ENCODE measurements around the gene TIMP3.

Gene TIMP3

DNA sequence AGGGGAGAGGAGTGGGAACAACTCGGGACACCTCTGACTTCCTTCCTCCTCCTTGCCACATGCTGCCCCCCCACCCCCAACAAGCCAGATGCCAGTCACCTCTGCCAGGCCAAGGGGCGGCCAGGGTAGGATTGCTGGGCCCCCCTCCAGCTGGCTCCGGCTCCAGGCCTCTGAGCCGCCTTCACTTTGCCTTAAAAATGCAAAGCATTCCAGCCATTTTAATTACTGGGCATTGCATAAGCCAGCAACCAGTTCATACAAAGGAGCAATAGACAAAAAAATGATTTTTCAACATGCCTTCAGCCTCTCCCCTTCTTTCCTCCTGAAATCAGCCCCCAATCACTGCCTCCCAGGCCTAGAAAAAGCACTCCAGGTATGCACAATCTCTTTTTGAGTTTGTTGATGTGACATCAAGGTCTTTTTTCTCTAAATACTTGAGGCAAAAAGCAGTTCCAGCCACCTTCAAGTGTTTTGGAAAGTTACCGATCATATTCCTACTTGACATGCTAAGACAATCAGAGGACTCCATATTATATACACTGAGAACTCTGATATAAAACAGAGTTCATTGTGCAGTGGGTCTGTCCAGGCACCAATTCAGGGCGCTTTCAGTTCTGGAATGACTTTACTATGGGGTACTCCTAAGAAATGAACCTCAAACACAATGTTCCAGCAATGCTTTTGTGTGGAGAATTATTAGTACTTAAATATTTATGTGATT is 12.4 kb upstream of the TIMP3 start:
- peak overlapping the region; percentile 29 for H3K9ac ChIP-seq (ENCODE audit: low read depth, low read length)
- H3K4me2 ChIP-seq (ENCODE audit: low read length) = peak overlapping the region; percentile 7

DNA sequence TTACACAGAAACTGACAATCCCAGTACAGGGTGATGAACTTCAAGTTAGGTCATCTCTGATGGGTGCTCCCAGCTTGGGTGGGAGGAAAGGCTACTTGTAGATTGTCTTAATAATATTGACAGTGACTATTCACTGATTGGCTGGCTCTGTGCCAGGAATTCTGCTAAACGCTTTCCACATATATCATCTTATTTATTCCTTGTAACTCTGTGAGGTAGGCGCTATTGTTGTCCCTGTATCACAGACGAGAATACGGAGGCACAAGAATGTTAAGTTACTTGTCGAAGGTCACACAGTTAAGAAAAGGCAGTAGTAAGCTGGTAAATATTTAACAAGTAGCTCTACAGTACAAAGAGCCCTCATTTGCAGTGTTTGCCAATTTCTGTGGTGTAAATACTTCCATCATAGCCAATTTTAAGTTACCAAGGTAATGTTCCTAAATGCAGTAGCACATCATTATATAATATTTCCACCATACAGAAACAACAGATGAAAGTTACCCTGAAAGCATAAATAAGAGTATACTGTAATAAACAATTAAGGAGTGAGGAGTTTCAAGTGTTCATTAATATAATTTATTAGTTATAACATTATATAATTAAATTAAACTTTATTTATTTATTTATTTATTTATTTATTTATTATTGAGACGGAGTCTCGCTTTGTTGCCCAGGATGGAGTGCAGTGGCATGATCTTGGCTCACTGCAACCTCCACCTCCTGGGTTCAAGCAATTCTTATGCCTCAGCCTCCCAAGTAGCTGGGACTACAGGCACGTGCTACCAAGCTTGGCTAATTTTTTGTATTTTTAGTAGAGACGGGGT is 11.5 kb upstream of the TIMP3 start:
- H3K36me3 ChIP-seq (ENCODE audit: insufficient read depth, low read length) = no peaks in the 10 kb centered on the region
- peaks cover 9% of the 10 kb centered on the region for H3K4me1 ChIP-seq (ENCODE audit: control insufficient read depth, insufficient read depth, low read length)
- H3K4me2 ChIP-seq (ENCODE audit: low read length) = no peak overlapping the region
- no peaks in the 10 kb centered on the region for H3K27me3 ChIP-seq (ENCODE audit: control insufficient read depth, insufficient read depth, low read length)
- no peak overlapping the region for H3K4me3 ChIP-seq (ENCODE audit: low read length)
- no peak overlapping the region for H3K9ac ChIP-seq (ENCODE audit: low read depth, low read length)
- H3K9me3 ChIP-seq (replicated peaks; ENCODE audit: low read length) = no peaks in the 10 kb centered on the region

More for the DNA sequence above, 12.4 kb upstream of the TIMP3 start:
- H3K4me1 ChIP-seq (ENCODE audit: control insufficient read depth, insufficient read depth, low read length) = peaks cover 9% of the 10 kb centered on the region
- no peak overlapping the region for H3K4me3 ChIP-seq (ENCODE audit: low read length)
- H3K9me3 ChIP-seq (replicated peaks; ENCODE audit: low read length) = no peaks in the 10 kb centered on the region
- H3K36me3 ChIP-seq (ENCODE audit: insufficient read depth, low read length) = no peaks in the 10 kb centered on the region
- H3K27me3 ChIP-seq (ENCODE audit: control insufficient read depth, insufficient read depth, low read length) = no peaks in the 10 kb centered on the region

DNA sequence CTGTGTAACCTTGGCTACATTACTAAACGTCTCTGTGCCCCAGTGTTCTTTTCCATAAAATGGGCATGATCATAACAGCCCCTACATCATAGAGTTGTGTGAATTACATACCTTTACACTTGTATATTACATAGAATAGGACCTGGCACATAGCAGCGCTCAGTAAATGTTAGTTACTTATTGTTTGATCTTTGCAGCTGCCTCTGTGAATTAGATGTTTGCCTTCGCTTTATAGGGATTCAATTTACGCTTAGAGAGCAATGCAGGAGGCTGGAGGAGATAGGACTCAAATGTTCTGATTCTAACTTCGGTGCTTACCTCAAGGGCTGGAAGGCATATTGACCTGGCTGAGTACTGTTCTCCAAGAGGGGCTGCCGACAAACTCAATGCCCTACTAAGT is 10.4 kb upstream of the TIMP3 start:
- Histone ChIP-seq H3K4me1 (ENCODE audit: control insufficient read depth, insufficient read depth, low read length) (peaks cover 9% of the 10 kb centered on the region), H3K36me3 (ENCODE audit: insufficient read depth, low read length) (no peaks in the 10 kb centered on the region), H3K9me3 (replicated peaks; ENCODE audit: low read length) (no peaks in the 10 kb centered on the region), H3K9ac (ENCODE audit: low read depth, low read length) (no peak overlapping the region), H3K4me3 (ENCODE audit: low read length) (no peak overlapping the region), H3K27me3 (ENCODE audit: control insufficient read depth, insufficient read depth, low read length) (no peaks in the 10 kb centered on the region), H3K4me2 (ENCODE audit: low read length) (no peak overlapping the region)

DNA sequence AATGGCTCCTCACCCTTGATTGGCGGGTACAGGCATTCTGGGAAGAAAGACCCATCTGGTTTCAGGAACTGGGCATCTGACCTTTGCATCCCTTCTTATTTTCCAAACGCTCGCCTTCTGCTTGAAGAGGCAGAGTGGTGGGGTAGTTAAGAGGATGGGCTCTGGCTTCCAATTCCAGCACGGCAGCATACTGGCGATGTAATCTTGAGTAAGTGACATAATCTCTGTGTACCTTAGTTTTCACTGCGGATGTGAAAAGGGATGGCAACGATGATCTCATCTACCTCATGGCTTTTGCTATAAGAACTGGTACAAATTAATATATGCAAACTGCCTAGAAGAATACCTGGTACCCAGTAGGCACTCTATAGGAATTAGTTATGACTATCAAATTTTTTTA is 10.0 kb upstream of the TIMP3 start:
- Histone ChIP-seq H3K36me3 (ENCODE audit: insufficient read depth, low read length) (no peaks in the 10 kb centered on the region), H3K27me3 (ENCODE audit: control insufficient read depth, insufficient read depth, low read length) (no peaks in the 10 kb centered on the region), H3K9me3 (replicated peaks; ENCODE audit: low read length) (no peaks in the 10 kb centered on the region), H3K4me3 (ENCODE audit: low read length) (no peak overlapping the region), H3K4me2 (ENCODE audit: low read length) (no peak overlapping the region), H3K4me1 (ENCODE audit: control insufficient read depth, insufficient read depth, low read length) (peaks cover 9% of the 10 kb centered on the region), H3K9ac (ENCODE audit: low read depth, low read length) (no peak overlapping the region)

DNA sequence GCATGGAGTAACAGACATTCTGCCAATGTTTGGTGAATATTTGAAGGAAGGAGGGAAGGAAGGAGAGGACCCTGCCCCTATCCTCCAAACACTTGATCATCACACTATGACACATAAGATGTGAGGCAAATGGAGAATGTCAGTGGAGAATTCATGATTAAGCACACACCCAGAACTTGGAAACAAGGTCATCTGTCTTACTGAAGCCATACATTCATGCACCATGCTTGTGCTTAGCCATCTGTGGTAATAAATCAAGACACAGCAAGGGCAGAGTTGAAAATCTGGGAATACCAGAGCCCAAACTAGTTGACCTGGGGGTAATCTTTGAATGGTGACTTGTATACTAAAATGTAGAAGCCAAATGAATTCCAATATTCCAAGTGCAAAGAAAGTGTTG is 7.9 kb upstream of the TIMP3 start:
- no peaks in the 10 kb centered on the region for H3K27me3 ChIP-seq (ENCODE audit: control insufficient read depth, insufficient read depth, low read length)
- H3K4me2 ChIP-seq (ENCODE audit: low read length) = no peak overlapping the region
- peaks cover 9% of the 10 kb centered on the region for H3K4me1 ChIP-seq (ENCODE audit: control insufficient read depth, insufficient read depth, low read length)
- H3K9ac ChIP-seq (ENCODE audit: low read depth, low read length) = no peak overlapping the region
- no peaks in the 10 kb centered on the region for H3K9me3 ChIP-seq (replicated peaks; ENCODE audit: low read length)
- no peak overlapping the region for H3K4me3 ChIP-seq (ENCODE audit: low read length)
- no peaks in the 10 kb centered on the region for H3K36me3 ChIP-seq (ENCODE audit: insufficient read depth, low read length)

DNA sequence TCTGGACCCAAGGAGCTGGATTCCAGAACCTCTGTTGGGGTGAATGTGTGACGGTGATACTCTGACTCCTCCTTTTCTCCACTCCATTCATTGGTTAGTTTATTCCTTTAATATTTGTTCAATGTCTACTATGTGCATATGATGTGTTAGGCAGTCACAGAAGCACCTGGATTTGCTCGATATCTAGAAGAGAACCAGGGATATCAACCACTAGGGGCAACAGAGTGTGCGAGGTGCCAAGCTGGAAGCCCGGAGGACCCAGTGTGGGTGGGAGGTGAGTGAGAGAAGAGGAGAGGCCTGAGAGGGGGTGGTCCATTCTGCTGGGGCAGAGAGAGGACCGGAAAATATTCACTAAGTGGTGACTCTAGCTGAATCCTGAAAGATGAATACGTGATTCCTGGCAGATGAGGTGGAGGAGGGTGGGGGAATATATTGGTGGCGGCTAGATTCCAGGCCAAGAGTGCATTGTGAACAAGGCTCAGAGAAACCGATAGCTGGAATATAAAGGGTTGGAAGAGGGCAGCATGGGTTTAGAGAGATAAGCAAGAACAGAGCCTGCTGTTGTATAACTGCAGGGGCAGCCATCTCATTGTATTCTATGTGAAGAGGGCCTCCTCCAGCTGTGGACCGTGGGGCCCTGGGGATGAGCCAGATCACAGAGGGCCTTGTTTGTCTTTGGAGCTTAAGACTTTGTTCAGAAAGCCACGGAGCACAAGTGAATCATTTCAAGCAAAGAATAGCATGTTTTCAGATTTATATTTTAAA is 6.9 kb upstream of the TIMP3 start:
- Histone ChIP-seq H3K4me2 (ENCODE audit: low read length) (no peak overlapping the region), H3K9ac (ENCODE audit: low read depth, low read length) (no peak overlapping the region), H3K36me3 (ENCODE audit: insufficient read depth, low read length) (no peaks in the 10 kb centered on the region), H3K4me3 (ENCODE audit: low read length) (no peak overlapping the region), H3K27me3 (ENCODE audit: control insufficient read depth, insufficient read depth, low read length) (no peaks in the 10 kb centered on the region), H3K9me3 (replicated peaks; ENCODE audit: low read length) (no peaks in the 10 kb centered on the region), H3K4me1 (ENCODE audit: control insufficient read depth, insufficient read depth, low read length) (no peaks in the 10 kb centered on the region)

DNA sequence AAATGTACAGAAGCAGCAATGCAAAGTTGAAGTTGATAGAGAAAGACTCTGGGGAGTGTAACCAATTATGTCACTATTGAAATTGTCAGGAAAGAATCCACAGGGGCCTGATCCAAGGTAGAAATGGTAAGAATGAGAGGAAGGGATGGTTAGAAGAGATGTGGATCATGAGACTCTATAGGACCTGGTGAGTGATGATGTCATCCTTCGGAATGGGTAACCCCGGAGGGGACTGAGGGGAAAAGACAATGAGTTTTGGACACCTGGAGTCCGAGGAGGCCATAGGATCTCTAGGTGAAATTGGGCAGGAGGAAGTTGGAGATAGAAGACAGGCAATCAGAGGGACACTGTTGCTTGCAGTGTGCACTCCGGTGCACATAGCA is 6.3 kb upstream of the TIMP3 start:
- Histone ChIP-seq H3K9me3 (replicated peaks; ENCODE audit: low read length) (no peaks in the 10 kb centered on the region), H3K4me3 (ENCODE audit: low read length) (no peak overlapping the region), H3K4me1 (ENCODE audit: control insufficient read depth, insufficient read depth, low read length) (no peaks in the 10 kb centered on the region), H3K4me2 (ENCODE audit: low read length) (no peak overlapping the region), H3K36me3 (ENCODE audit: insufficient read depth, low read length) (no peaks in the 10 kb centered on the region), H3K9ac (ENCODE audit: low read depth, low read length) (no peak overlapping the region), H3K27me3 (ENCODE audit: control insufficient read depth, insufficient read depth, low read length) (no peaks in the 10 kb centered on the region)

DNA sequence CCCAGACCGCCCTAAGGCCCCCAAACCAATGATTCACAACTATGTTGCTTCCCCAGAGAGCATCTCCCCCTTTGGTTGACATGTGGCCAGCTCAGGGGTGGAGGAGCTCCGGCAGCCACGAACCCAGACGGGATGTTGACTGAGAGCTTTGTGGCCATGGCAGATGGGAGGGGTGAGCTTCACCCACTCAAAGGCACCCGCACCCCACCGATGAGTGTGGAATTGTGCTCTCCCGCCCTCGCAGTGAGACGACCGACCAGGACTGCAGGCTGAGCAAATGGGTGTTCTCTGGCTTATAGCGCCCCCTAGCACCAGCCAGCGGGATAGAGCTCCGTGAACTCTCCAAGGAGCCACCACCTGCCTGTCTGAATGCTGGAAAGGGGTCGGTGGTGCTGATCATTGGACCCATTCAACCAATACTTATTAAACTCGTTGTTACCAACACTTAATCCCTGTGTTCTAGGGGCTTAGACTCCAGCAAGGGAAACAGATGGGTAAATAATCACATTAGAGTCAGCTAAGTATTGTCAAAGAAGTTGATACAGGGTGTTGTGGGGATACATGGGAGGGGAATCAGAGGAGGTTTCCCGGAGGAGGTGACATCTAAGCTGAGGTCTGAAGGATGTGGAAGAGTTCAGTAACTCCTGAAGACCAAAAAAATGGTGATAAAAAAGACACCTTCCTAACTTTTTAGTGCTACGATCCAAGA is 4.5 kb upstream of the TIMP3 start:
- H3K4me2 ChIP-seq (ENCODE audit: low read length) = peak overlapping the region; percentile 57
- no peaks in the 10 kb centered on the region for H3K36me3 ChIP-seq (ENCODE audit: insufficient read depth, low read length)
- H3K27me3 ChIP-seq (ENCODE audit: control insufficient read depth, insufficient read depth, low read length) = no peaks in the 10 kb centered on the region
- peaks cover 3% of the 10 kb centered on the region for H3K4me1 ChIP-seq (ENCODE audit: control insufficient read depth, insufficient read depth, low read length)
- no peaks in the 10 kb centered on the region for H3K9me3 ChIP-seq (replicated peaks; ENCODE audit: low read length)
- no peak overlapping the region for H3K4me3 ChIP-seq (ENCODE audit: low read length)
- no peak overlapping the region for H3K9ac ChIP-seq (ENCODE audit: low read depth, low read length)

DNA sequence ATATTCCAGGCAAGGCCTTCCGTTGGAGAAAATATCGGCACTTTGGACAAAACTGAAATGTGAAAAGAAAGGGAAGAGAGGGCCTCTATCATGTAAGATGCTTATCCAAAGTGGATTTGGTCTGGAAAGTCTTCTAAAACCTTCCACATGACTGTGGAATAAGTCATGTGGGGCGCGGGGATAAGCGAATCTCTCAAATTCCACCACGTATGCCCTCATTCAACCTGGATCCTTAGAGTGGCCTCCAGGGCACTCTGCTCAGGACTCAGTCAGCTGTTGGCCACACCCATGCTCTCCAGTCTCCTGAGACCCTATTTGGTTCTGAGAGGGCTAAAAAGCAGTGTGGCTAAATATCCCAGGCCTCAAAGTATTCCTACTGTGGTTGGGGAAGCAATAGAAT is 2.0 kb upstream of the TIMP3 start:
- Histone ChIP-seq H3K36me3 (ENCODE audit: insufficient read depth, low read length) (no peaks in the 10 kb centered on the region), H3K9me3 (replicated peaks; ENCODE audit: low read length) (no peaks in the 10 kb centered on the region), H3K27me3 (ENCODE audit: control insufficient read depth, insufficient read depth, low read length) (no peaks in the 10 kb centered on the region), H3K4me1 (ENCODE audit: control insufficient read depth, insufficient read depth, low read length) (peaks cover 24% of the 10 kb centered on the region), H3K4me2 (ENCODE audit: low read length) (no peak overlapping the region), H3K9ac (ENCODE audit: low read depth, low read length) (no peak overlapping the region), H3K4me3 (ENCODE audit: low read length) (no peak overlapping the region)

DNA sequence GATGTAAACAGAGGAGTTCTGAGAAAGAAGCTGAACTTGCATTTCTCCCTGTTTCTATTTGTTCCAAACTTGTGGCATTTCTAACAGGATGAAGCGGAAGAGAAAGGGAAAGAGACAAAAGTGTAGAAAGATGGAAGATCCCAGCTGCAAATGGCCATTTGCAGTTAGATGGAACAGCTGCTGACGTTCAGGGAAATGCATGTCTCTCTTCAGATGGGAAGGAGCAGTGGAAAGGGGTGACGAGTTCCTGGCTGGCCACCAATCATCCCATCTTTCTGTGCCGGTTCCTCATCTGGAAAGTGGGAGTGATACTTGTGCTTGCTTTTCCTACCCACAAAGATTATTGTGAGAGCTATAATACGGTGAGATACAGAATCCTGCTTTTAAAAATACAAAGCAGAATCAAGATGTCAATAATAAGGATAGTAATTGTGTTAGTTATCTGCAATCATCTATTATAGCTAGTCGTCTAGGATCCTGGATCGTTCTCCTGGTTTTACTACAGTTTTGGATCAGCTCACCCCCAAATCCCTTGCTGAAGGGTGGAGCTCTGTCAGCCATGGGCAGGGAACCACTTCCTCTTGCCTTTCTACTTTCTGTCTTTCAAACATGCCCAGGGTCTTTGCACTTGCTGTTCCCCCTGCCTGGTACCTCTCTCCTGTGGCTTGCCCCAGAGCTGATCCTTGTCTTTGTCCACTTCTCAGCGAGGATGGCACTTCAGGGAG is 1.2 kb upstream of the TIMP3 start:
- Histone ChIP-seq H3K4me1 (ENCODE audit: control insufficient read depth, insufficient read depth, low read length) (peaks cover 31% of the 10 kb centered on the region), H3K4me3 (ENCODE audit: low read length) (no peak overlapping the region), H3K9me3 (replicated peaks; ENCODE audit: low read length) (no peaks in the 10 kb centered on the region), H3K36me3 (ENCODE audit: insufficient read depth, low read length) (no peaks in the 10 kb centered on the region), H3K27me3 (ENCODE audit: control insufficient read depth, insufficient read depth, low read length) (no peaks in the 10 kb centered on the region), H3K4me2 (ENCODE audit: low read length) (no peak overlapping the region), H3K9ac (ENCODE audit: low read depth, low read length) (no peak overlapping the region)
